ENCODE data around the gene CCDC34. TPM values are rescaled to one million over a fixed set of nuclear protein-coding genes. Genes with fewer than 3 reads are reported as not detected.

CCDC34 gene
- total RNA-seq, 3 donors from 2014 or later (not counting 1 experiment from before 2014, with no cell fraction given), result 0.99 to 3.0 (median 1.2) TPM

DNA sequence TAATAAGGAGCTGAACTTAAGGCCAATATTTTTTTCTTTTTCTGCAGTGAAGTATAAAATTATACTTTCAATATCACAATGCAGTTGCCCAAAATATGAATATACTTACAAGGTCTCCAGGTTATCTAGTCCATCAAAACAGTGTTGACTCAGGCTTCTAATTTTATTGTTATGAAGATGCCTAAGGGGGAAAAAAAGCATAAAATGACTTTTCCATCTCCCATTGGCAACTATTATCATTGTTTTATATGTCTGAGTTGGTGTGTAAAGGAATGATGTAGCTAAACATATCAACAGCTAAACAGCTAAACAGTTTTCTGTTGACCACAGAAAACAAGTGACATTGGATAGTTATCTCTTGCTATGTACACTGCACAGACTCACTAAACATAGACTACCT lies 21.2 kb upstream of the CCDC34 start:
- no peaks in the 10 kb centered on the region for H3K4me1 ChIP-seq (ENCODE audit: control insufficient read depth, insufficient read depth, low read length)
- ATAC-seq, result no peak
- no peak for DNase-seq
- H3K27ac ChIP-seq (ENCODE audit: low read length), result no peak overlapping the region
- H3K27ac Mint-ChIP-seq, result no peak overlapping the region
- TF ChIP-seq, protein P1, sequence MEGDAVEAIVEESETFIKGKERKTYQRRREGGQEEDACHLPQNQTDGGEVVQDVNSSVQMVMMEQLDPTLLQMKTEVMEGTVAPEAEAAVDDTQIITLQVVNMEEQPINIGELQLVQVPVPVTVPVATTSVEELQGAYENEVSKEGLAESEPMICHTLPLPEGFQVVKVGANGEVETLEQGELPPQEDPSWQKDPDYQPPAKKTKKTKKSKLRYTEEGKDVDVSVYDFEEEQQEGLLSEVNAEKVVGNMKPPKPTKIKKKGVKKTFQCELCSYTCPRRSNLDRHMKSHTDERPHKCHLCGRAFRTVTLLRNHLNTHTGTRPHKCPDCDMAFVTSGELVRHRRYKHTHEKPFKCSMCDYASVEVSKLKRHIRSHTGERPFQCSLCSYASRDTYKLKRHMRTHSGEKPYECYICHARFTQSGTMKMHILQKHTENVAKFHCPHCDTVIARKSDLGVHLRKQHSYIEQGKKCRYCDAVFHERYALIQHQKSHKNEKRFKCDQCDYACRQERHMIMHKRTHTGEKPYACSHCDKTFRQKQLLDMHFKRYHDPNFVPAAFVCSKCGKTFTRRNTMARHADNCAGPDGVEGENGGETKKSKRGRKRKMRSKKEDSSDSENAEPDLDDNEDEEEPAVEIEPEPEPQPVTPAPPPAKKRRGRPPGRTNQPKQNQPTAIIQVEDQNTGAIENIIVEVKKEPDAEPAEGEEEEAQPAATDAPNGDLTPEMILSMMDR (IDR thresholded peaks at IDR 0.05), result no peak
- peaks cover 2 to 33% of the 10 kb centered on the region in 2 donors for H3K27me3 Mint-ChIP-seq (ENCODE audit: low read depth in 2 of 2)
- H3K9me3 ChIP-seq (ENCODE audit: control insufficient read depth, insufficient read depth, low read length), result no peaks in the 10 kb centered on the region
- no peaks in the 10 kb centered on the region for H3K27me3 ChIP-seq (ENCODE audit: control insufficient read depth, insufficient read depth, low read length)
- H3K36me3 ChIP-seq (ENCODE audit: control insufficient read depth, insufficient read depth, low read length), result no peaks in the 10 kb centered on the region
- intact Hi-C loops (cut with micrococcal nuclease), result no loop called here
- H3K4me3 ChIP-seq (ENCODE audit: low read length), result no peak overlapping the region
- H3K36me3 Mint-ChIP-seq, result no peaks in the 10 kb centered on the region
- no peaks in the 10 kb centered on the region for H3K9me3 Mint-ChIP-seq
- no peaks in the 10 kb centered on the region for H3K4me1 Mint-ChIP-seq
- no peak overlapping the region for H3K4me3 Mint-ChIP-seq

DNA sequence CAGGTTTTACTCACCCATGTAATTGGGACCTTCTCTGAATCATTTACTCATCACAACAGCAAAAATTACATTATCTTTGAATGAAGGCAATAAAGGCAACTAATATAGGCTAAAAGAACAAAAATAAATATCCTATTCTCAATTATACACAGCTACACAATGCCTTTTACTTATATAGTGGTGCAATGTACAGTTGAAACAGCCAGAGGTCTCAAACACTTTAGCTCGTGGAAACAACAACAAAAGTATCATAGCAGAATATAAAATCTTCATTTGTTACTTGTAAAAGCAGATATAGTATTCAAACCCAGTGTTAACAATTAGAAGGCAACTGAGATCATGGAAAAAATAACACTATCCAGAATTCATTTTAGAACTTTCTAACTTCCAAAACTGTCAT lies 20.6 kb upstream of the CCDC34 start:
- no peak overlapping the region for H3K27ac ChIP-seq (ENCODE audit: low read length)
- no peaks in the 10 kb centered on the region for H3K4me1 ChIP-seq (ENCODE audit: control insufficient read depth, insufficient read depth, low read length)
- no peaks in the 10 kb centered on the region for H3K27me3 ChIP-seq (ENCODE audit: control insufficient read depth, insufficient read depth, low read length)
- no peak overlapping the region for H3K4me3 ChIP-seq (ENCODE audit: low read length)
- no peaks in the 10 kb centered on the region for H3K36me3 ChIP-seq (ENCODE audit: control insufficient read depth, insufficient read depth, low read length)
- H3K4me1 Mint-ChIP-seq, result no peaks in the 10 kb centered on the region
- DNase-seq (no peak), ATAC-seq (no peak)
- TF ChIP-seq, protein P1 (IDR thresholded peaks at IDR 0.05), result no peak
- no peak overlapping the region for H3K4me3 Mint-ChIP-seq
- intact Hi-C loops (cut with micrococcal nuclease), result no loop called here
- peaks cover 2 to 36% of the 10 kb centered on the region in 2 donors for H3K27me3 Mint-ChIP-seq (ENCODE audit: low read depth in 2 of 2)
- no peak overlapping the region for H3K27ac Mint-ChIP-seq
- no peaks in the 10 kb centered on the region for H3K9me3 ChIP-seq (ENCODE audit: control insufficient read depth, insufficient read depth, low read length)
- no peaks in the 10 kb centered on the region for H3K9me3 Mint-ChIP-seq
- no CpG with 5 or more reads among the region's 1 CpG for WGBS (ENCODE audit: insufficient coverage)
- no peaks in the 10 kb centered on the region for H3K36me3 Mint-ChIP-seq

DNA sequence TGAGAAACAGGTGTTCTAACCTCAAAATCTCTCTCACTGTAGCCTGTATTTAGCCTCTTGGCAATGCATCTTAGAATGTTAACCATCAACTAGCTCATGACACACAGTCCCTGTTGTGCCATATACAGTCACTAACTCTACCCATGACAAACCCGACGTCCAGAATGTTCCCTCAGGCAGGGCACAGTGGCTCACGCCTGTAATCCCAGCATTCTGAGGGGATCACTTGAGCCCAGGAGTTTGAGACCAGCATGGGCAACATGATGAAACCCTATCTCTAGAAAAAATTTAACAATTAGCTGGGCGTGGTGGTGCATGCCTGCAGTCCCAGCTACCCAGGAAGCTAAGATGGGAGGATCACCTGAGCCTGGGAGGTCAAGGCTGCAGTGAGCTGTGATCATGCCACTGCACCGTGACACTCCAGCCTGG lies 18.2 kb upstream of the CCDC34 start:
- Mint-ChIP-seq H3K4me1 (no peaks in the 10 kb centered on the region), H3K36me3 (no peaks in the 10 kb centered on the region), H3K27ac (no peak overlapping the region), H3K4me3 (no peak overlapping the region), H3K9me3 (no peaks in the 10 kb centered on the region), H3K27me3 (ENCODE audit: low read depth in 2 of 2) (peaks cover 2 to 31% of the 10 kb centered on the region in 2 donors)
- no peak for ATAC-seq
- Histone ChIP-seq H3K27me3 (ENCODE audit: control insufficient read depth, insufficient read depth, low read length) (no peaks in the 10 kb centered on the region), H3K4me1 (ENCODE audit: control insufficient read depth, insufficient read depth, low read length) (no peaks in the 10 kb centered on the region), H3K27ac (ENCODE audit: low read length) (no peak overlapping the region), H3K36me3 (ENCODE audit: control insufficient read depth, insufficient read depth, low read length) (no peaks in the 10 kb centered on the region), H3K4me3 (ENCODE audit: low read length) (no peak overlapping the region), H3K9me3 (ENCODE audit: control insufficient read depth, insufficient read depth, low read length) (no peaks in the 10 kb centered on the region)
- intact Hi-C loops (cut with micrococcal nuclease), result no loop called here
- 72% methylated on average over 5 of the region's 5 CpGs for WGBS (ENCODE audit: insufficient coverage)
- TF ChIP-seq, protein P1 (IDR thresholded peaks at IDR 0.05), result no peak
- DNase-seq, result no peak

DNA sequence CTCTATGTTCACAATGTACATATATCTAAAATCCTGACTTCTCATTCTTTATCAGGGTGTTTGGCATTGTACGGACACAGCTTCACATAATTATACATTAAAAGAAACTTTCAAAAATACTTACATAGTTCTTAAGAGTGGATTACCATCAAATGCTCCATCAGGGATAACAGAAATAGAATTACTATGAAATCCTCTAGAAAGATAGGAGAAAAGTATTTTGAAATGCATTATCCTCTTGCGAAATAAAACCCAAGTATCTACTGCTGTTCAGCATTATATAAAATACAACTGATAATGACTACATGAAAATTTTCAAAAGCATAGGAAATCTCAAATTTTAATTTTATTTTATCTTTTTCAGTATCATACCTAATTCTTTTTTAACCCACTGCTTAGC lies 17.8 kb upstream of the CCDC34 start:
- H3K4me3 Mint-ChIP-seq, result no peak overlapping the region
- Histone ChIP-seq H3K9me3 (ENCODE audit: control insufficient read depth, insufficient read depth, low read length) (no peaks in the 10 kb centered on the region), H3K27ac (ENCODE audit: low read length) (no peak overlapping the region), H3K27me3 (ENCODE audit: control insufficient read depth, insufficient read depth, low read length) (no peaks in the 10 kb centered on the region), H3K4me3 (ENCODE audit: low read length) (no peak overlapping the region), H3K4me1 (ENCODE audit: control insufficient read depth, insufficient read depth, low read length) (no peaks in the 10 kb centered on the region), H3K36me3 (ENCODE audit: control insufficient read depth, insufficient read depth, low read length) (no peaks in the 10 kb centered on the region)
- TF ChIP-seq, protein P1 (IDR thresholded peaks at IDR 0.05), result no peak
- H3K36me3 Mint-ChIP-seq, result no peaks in the 10 kb centered on the region
- ATAC-seq (no peak), DNase-seq (no peak)
- no peaks in the 10 kb centered on the region for H3K4me1 Mint-ChIP-seq
- WGBS (ENCODE audit: insufficient coverage), result 100% methylated on average over 1 of the region's 2 CpGs
- intact Hi-C loops (cut with micrococcal nuclease), result no loop called here
- no peaks in the 10 kb centered on the region for H3K9me3 Mint-ChIP-seq
- H3K27ac Mint-ChIP-seq, result no peak overlapping the region
- H3K27me3 Mint-ChIP-seq (ENCODE audit: low read depth in 2 of 2), result peaks cover 5 to 35% of the 10 kb centered on the region in 2 donors
